Measurements from ENCODE around the gene PCDH1. TPM values are rescaled to one million over a fixed set of nuclear protein-coding genes. Genes with fewer than 3 reads are reported as not detected.

Gene PCDH1
- total RNA-seq, 1 donor from 2014 or later, result 7.9 TPM

DNA sequence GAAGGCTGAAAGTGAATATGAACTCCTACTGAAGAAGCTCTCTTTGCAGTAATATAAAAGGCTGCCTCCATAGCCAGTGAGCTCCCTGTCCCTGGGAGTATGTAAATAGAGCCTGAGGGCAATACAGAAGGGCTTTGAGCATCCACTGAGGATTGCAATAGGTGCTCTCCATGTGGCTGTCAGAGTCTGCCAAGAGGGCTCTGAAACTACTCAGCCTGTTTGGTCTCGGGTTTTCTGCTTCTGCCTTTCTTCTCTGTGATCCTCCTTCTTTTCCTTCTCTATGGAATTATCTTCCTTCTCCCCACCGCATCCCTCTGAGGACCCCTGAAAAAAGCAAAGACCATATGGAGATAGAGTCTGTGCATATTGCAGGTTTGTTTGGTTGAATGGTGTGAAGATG is 69.4 kb downstream of the PCDH1 start:
- Mint-ChIP-seq H3K4me3 (ENCODE audit: unreplicated experiment) (no peak overlapping the region), H3K9me3 (ENCODE audit: unreplicated experiment) (peaks cover 4% of the 10 kb centered on the region)

DNA sequence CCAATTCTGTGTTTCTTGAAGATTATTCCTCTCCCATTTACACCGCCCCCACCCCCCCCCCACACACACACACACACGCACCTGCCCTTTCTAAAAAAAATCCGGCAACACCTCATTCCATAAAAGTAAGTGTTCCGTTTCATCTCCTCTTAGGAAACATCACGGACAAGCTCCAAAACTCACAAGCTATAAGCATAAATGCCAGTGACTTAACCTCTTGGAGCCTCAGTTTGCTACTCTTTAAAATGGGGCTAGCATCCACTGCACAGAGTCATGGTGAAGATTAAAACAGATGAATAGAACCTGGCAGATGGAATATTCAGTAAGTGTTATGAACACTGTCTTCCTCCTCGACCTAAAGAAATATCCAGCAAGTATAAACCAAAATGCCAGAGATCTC is 70.5 kb downstream of the PCDH1 start:
- Mint-ChIP-seq H3K27ac (ENCODE audit: unreplicated experiment) (no peak overlapping the region), H3K36me3 (ENCODE audit: unreplicated experiment) (no peaks in the 10 kb centered on the region), H3K9me3 (ENCODE audit: unreplicated experiment) (peaks cover 4% of the 10 kb centered on the region), H3K27me3 (ENCODE audit: unreplicated experiment) (no peaks in the 10 kb centered on the region), H3K4me3 (ENCODE audit: unreplicated experiment) (no peak overlapping the region), H3K4me1 (ENCODE audit: low read depth, unreplicated experiment) (peaks cover 4% of the 10 kb centered on the region)
- DNase-seq, result no peak
- TF ChIP-seq CTCF (IDR thresholded peaks at IDR 0.05; ENCODE audit: partially characterized antibody, unreplicated experiment), result no peak

More for the DNA sequence above, 69.4 kb downstream of the PCDH1 start:
- DNase-seq, result no peak
- Mint-ChIP-seq H3K27me3 (ENCODE audit: unreplicated experiment) (no peaks in the 10 kb centered on the region), H3K36me3 (ENCODE audit: unreplicated experiment) (no peaks in the 10 kb centered on the region), H3K27ac (ENCODE audit: unreplicated experiment) (no peak overlapping the region), H3K4me1 (ENCODE audit: low read depth, unreplicated experiment) (peaks cover 4% of the 10 kb centered on the region)
- TF ChIP-seq CTCF (IDR thresholded peaks at IDR 0.05; ENCODE audit: partially characterized antibody, unreplicated experiment), result no peak

DNA sequence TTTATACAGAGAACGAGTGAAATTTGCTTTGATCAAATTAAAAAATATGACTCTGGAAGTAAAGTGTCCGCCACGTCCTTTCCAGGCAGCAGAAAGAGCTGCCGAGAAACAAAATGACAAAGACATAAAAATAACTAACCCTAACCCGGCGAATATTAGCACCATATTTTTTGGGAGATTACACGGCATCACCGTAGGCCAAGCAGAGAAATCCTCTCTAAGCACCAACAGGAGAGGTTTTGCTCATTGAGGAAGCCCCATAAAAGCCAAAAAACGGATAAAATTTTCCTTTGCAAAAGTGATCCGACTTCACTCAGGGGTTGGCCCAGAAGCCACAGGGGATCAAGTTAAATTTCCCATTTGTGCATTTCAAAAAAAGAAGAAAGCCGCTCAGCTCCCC is 70.9 kb downstream of the PCDH1 start:
- peaks cover 4% of the 10 kb centered on the region for H3K9me3 Mint-ChIP-seq (ENCODE audit: unreplicated experiment)
- H3K36me3 Mint-ChIP-seq (ENCODE audit: unreplicated experiment), result no peaks in the 10 kb centered on the region
- no peak for TF ChIP-seq CTCF (IDR thresholded peaks at IDR 0.05; ENCODE audit: partially characterized antibody, unreplicated experiment)
- no peak overlapping the region for H3K27ac Mint-ChIP-seq (ENCODE audit: unreplicated experiment)
- H3K4me3 Mint-ChIP-seq (ENCODE audit: unreplicated experiment), result no peak overlapping the region
- no peak for DNase-seq
- H3K4me1 Mint-ChIP-seq (ENCODE audit: low read depth, unreplicated experiment), result peaks cover 4% of the 10 kb centered on the region
- H3K27me3 Mint-ChIP-seq (ENCODE audit: unreplicated experiment), result no peaks in the 10 kb centered on the region

- Mint-ChIP-seq H3K27ac (ENCODE audit: unreplicated experiment) (no peak overlapping the region), H3K36me3 (ENCODE audit: unreplicated experiment) (no peaks in the 10 kb centered on the region), H3K27me3 (ENCODE audit: unreplicated experiment) (no peaks in the 10 kb centered on the region), H3K4me3 (ENCODE audit: unreplicated experiment) (no peak overlapping the region), H3K9me3 (ENCODE audit: unreplicated experiment) (peaks cover 3% of the 10 kb centered on the region), H3K4me1 (ENCODE audit: low read depth, unreplicated experiment) (peaks cover 4% of the 10 kb centered on the region)
- no peak for DNase-seq
- TF ChIP-seq CTCF (IDR thresholded peaks at IDR 0.05; ENCODE audit: partially characterized antibody, unreplicated experiment), result no peak
These were observed 71.6 kb downstream of the PCDH1 start for GRCh38 chr5:141806626-141807025.

GRCh38 chr5:141805874-141806595 is 72.2 kb downstream of the PCDH1 start:
- no peaks in the 10 kb centered on the region for H3K36me3 Mint-ChIP-seq (ENCODE audit: unreplicated experiment)
- H3K27me3 Mint-ChIP-seq (ENCODE audit: unreplicated experiment), result no peaks in the 10 kb centered on the region
- H3K4me1 Mint-ChIP-seq (ENCODE audit: low read depth, unreplicated experiment), result peaks cover 4% of the 10 kb centered on the region
- no peak overlapping the region for H3K27ac Mint-ChIP-seq (ENCODE audit: unreplicated experiment)
- H3K9me3 Mint-ChIP-seq (ENCODE audit: unreplicated experiment), result peaks cover 3% of the 10 kb centered on the region
- no peak for DNase-seq
- no peak for TF ChIP-seq CTCF (IDR thresholded peaks at IDR 0.05; ENCODE audit: partially characterized antibody, unreplicated experiment)
- no peak overlapping the region for H3K4me3 Mint-ChIP-seq (ENCODE audit: unreplicated experiment)

All from glutamatergic neuron (in vitro differentiated cells).